Endothelial cell of umbilical vein (primary cell): ENCODE results near the gene WDTC1. TPM values are rescaled to one million over a fixed set of nuclear protein-coding genes. Genes with fewer than 3 reads are reported as not detected.

ENCODE experiments used
- BruUV-seq: library from RNA; stranded (reverse); fragments of 400-500 nt; replicated peaks from 2 replicates; lab custom pipeline; 2021; lab: Mats Ljungman, UMichigan
- CTCF ChIA-PET: fragments of 300-600, 350-600 bp; sonication (Branson Sonifier 250); formaldehyde crosslinking; loops from one replicate; lab custom pipeline; 2021; ENCODE audit warnings: antibody characterized with exemption, inconsistent platforms; lab: Charles Lee
- POLR2A ChIA-PET: fragments of 300-600, 350-600 bp; sonication (Branson Sonifier 250); formaldehyde crosslinking; loops from one replicate; lab custom pipeline; 2021; ENCODE audit warnings: antibody characterized with exemption, inconsistent platforms; lab: Charles Lee
- DNase-seq: peaks from one replicate; pipeline ENCODE4 v3.0.0-alpha.2; 2011; ENCODE audit warnings: low read depth, low spot score
- FAIRE-seq: peaks from 2 replicates; lab custom pipeline; 2011; peaks lifted over from hg19 to GRCh38; lab: Jason Lieb, UNC
- H2AFZ ChIP-seq: 2 replicates; pipeline ENCODE4 v1.6.0; 2012; ENCODE audit warnings: low read depth, low read length, control low read depth, inconsistent platforms
- H3K27ac ChIP-seq: 2 replicates; pipeline ENCODE4 v1.5.1; 2011; ENCODE audit warnings: low read depth, mild to moderate bottlenecking, control low read depth, low read length, moderate library complexity; ENCODE audit not compliant: insufficient read depth
- H3K27me3 ChIP-seq, 2 experiments: 2 replicates each; pipeline versions ENCODE4 v1.6.0 to v1.6.1; 2011; ENCODE audit warnings: low read length in 2 of 2, mixed read lengths in 1 of 2; ENCODE audit not compliant: control insufficient read depth in 2 of 2, insufficient read depth in 2 of 2
- H3K36me3 ChIP-seq, 2 experiments: 2 replicates in 1 of 2; 3 replicates in 1 of 2; pipeline ENCODE4 v1.5.1; 2011; ENCODE audit warnings: low read length in 2 of 2, mild to moderate bottlenecking in 1 of 2, moderate library complexity in 1 of 2; ENCODE audit not compliant: control insufficient read depth in 2 of 2, insufficient read depth in 2 of 2; ENCODE audit errors: extremely low read depth in 1 of 2
- H3K4me1 ChIP-seq: 3 replicates; pipeline ENCODE4 v1.5.1; 2011; ENCODE audit warnings: mild to moderate bottlenecking, low read length; ENCODE audit not compliant: control insufficient read depth, insufficient read depth; ENCODE audit errors: extremely low read depth
- H3K4me2 ChIP-seq: 2 replicates; pipeline ENCODE4 v1.6.1; 2011; ENCODE audit warnings: low read length, control low read depth, mixed read lengths; ENCODE audit not compliant: insufficient read depth
- H3K4me3 ChIP-seq, 3 experiments: fragments of 200-600 bp in 1 of 3; sonication (generic), shearing (Covaris generic) in 1 of 3; replicated peaks in 1 of 3; 2 replicates each; pipeline ENCODE4 v1.5.1; 2011 to 2016; ENCODE audit warnings: control low read depth in 3 of 3, low read length in 3 of 3, mild to moderate bottlenecking in 2 of 3, inconsistent platforms in 1 of 3, low read depth in 1 of 3, moderate library complexity in 1 of 3; ENCODE audit not compliant: insufficient read depth in 1 of 3
- H3K79me2 ChIP-seq: 2 replicates; pipeline ENCODE4 v1.6.0; 2012; ENCODE audit warnings: low read length, inconsistent platforms; ENCODE audit not compliant: control insufficient read depth, insufficient read depth
- H3K9ac ChIP-seq: replicated peaks from 2 replicates; pipeline ENCODE3; 2011; ENCODE audit warnings: low read length, control low read depth; ENCODE audit not compliant: insufficient read depth; ENCODE audit errors: extremely low read depth
- H3K9me1 ChIP-seq: replicated peaks from 3 replicates; pipeline ENCODE4 v1.6.0; 2011; ENCODE audit warnings: mild to moderate bottlenecking, low read length; ENCODE audit not compliant: control insufficient read depth, insufficient read depth; ENCODE audit errors: extremely low read depth
- H3K9me3 ChIP-seq: replicated peaks from 2 replicates; pipeline ENCODE4 v1.5.1; 2012; ENCODE audit warnings: low read length, inconsistent platforms; ENCODE audit not compliant: control insufficient read depth, insufficient read depth
- H4K20me1 ChIP-seq: replicated peaks from 2 replicates; pipeline ENCODE3; 2011; ENCODE audit warnings: mild to moderate bottlenecking, low read length; ENCODE audit not compliant: control insufficient read depth, insufficient read depth; ENCODE audit errors: extremely low read depth
- EZH2 ChIP-seq: IDR thresholded peaks from 2 replicates; pipeline ENCODE4 v1.6.1; 2012; ENCODE audit warnings: borderline replicate concordance, low read depth, mild to moderate bottlenecking, moderate library complexity, low read length, inconsistent platforms; ENCODE audit not compliant: severe bottlenecking
- FOS ChIP-seq: IDR thresholded peaks from 2 replicates; pipeline ENCODE4 v1.6.1; 2011; ENCODE audit warnings: mild to moderate bottlenecking, low read length, moderate library complexity, borderline replicate concordance; ENCODE audit not compliant: insufficient read depth
- GATA2 ChIP-seq: IDR thresholded peaks from 2 replicates; pipeline ENCODE4 v1.7.0; 2011; ENCODE audit warnings: low read depth, mild to moderate bottlenecking, moderate library complexity, mixed read lengths, low read length; ENCODE audit not compliant: insufficient read length, insufficient read depth
- JUN ChIP-seq: IDR thresholded peaks from 2 replicates; pipeline ENCODE4 v1.6.1; 2011; ENCODE audit warnings: borderline replicate concordance, low read depth; ENCODE audit not compliant: insufficient read length, insufficient read depth
- MYC ChIP-seq: IDR thresholded peaks from one replicate; pipeline ENCODE4 v1.6.1; 2011; ENCODE audit warnings: mild to moderate bottlenecking, low read depth, low read length
- POLR2A ChIP-seq: IDR thresholded peaks from 2 replicates; pipeline ENCODE4 v1.6.1; 2012; ENCODE audit warnings: low read depth, mild to moderate bottlenecking, control low read depth, low read length
- POLR2AphosphoS5 ChIP-seq: IDR thresholded peaks from 2 replicates; pipeline ENCODE4 v1.6.1; 2012; ENCODE audit warnings: low read depth, mild to moderate bottlenecking, control low read depth, low read length, moderate library complexity; ENCODE audit not compliant: insufficient read depth
- dilution Hi-C: fragments of 300-500 bp; cut with MboI; formaldehyde crosslinking; loops from one replicate; pipeline ENCODE4 v1.15.0; 2019; ENCODE audit warnings: low sequenced_read_pairs; ENCODE audit not compliant: extremely low pct_ligation_motif_present
- intact Hi-C: fragments of 100-400 bp; cut with micrococcal nuclease; formaldehyde crosslinking; loops from one replicate; pipeline ENCODE4 v1.10.0; 2022
- polyA plus RNA-seq, 4 experiments: library from polyadenylated mRNA; depleted of rRNA in 3 of 4; stranded (reverse) in 3 of 4; unstranded in 1 of 4; fragments of >200 nt; gene quantifications; 2 replicates each; pipeline versions ENCODE4 v1.2.1 to v1.2.3, GENCODE V29; 2011 to 2012; ENCODE audit warnings: missing spikeins in 1 of 4
- total RNA-seq: library from RNA; stranded (reverse); gene quantifications from 2 replicates; pipeline ENCODE4 v1.2.3, GENCODE V29; 2021
- TF ChIP-seq, protein P1 (sequence below), 2 donors: IDR thresholded peaks; 1 replicate in 1 of 2; 2 replicates in 1 of 2; pipeline ENCODE4 v1.5.1; 2011; ENCODE audit warnings: low read length in 2 of 2, mild to moderate bottlenecking in 2 of 2, moderate library complexity in 2 of 2, control low read depth in 1 of 2, inconsistent platforms in 1 of 2, low read depth in 1 of 2; ENCODE audit not compliant: insufficient read depth in 1 of 2; ENCODE audit errors: extremely low read depth in 1 of 2
- TF ChIP-seq, protein P2 (sequence below): IDR thresholded peaks from 2 replicates; pipeline ENCODE4 v1.6.1; 2011; ENCODE audit not compliant: insufficient read depth, insufficient read length

The WDTC1 gene
- total and polyA plus RNA-seq, 2 donors (not counting 3 experiments of a cell fraction or from before 2014, with no cell fraction given): 15.4 to 27.6 TPM

DNA sequence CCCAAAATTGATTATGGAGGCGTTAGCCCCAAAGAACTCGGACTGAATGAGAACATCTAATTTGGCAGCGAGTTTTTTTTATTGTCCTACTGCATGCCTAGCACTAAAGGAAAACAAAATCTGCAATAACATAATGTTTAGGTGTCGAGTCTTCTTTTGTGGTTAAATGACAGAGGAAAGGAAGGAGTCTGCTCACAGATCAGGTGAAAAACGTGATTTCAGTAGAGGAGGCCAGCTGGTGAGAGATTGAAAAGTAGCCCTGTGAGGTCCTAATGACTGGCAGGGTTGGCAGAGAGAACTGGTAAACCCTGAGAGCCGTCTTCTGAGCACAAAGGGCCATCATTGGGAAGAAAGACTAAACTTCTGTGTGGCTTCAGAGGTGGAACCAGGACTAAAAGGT is 24.2 kb downstream of the WDTC1 start:
- DNase-seq (no peak), FAIRE-seq (no peak)
- H3K27ac ChIP-seq: no peak overlapping the region
- no peak overlapping the region for H2AFZ ChIP-seq
- H3K9me1 ChIP-seq: no peaks in the 10 kb centered on the region
- no peak overlapping the region for H3K4me3 ChIP-seq
- no peaks in the 10 kb centered on the region for H3K79me2 ChIP-seq
- H3K4me2 ChIP-seq: no peak overlapping the region
- intact Hi-C loops (no loop called here), dilution Hi-C loops (no loop called here)
- no peaks in the 10 kb centered on the region for H3K9me3 ChIP-seq
- TF ChIP-seq EZH2 (no peak), POLR2AphosphoS5 (no peak)
- no peaks in the 10 kb centered on the region for H3K27me3 ChIP-seq
- H3K4me1 ChIP-seq: no peaks in the 10 kb centered on the region
- ChIA-PET POLR2A (no interaction called here), CTCF (interaction anchor here (0.6 to 1.8 kb wide), 6 partner anchors 13 to 44 kb away, joined by 3 to 7 read pairs (median 4); no protein-coding TSS in a partner anchor)
- no peaks in the 10 kb centered on the region for H3K36me3 ChIP-seq
- H4K20me1 ChIP-seq: no peaks in the 10 kb centered on the region
- no TSS peak for BruUV-seq
- H3K9ac ChIP-seq: no peak overlapping the region

DNA sequence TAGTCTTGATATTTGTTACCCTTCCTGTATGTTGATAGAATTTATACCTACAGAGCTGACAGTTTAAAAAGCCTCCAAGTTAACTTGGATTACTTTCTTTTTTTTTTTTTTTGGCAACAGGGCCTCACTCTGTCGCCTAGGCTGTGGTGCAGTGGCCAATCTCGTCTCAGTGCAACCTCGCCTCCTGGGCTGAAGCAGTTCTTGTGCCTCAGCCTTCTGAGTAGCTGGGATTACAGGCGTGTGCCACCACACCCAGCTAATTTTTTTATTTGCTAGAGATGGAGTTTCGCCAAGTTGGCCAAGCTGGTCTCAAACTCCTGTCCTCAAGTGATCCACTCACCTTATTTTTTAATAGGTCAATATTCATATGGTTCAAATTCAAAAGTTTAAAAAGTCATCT is 32.7 kb downstream of the WDTC1 start:
- no peaks in the 10 kb centered on the region for H3K27me3 ChIP-seq
- intact Hi-C loops: no loop called here
- dilution Hi-C loops: no loop called here
- no peaks in the 10 kb centered on the region for H3K79me2 ChIP-seq
- H3K4me2 ChIP-seq: no peak overlapping the region
- no peaks in the 10 kb centered on the region for H3K36me3 ChIP-seq
- CTCF ChIA-PET: interaction anchor here (0.8 to 1.7 kb wide), 7 partner anchors 10 to 223 kb away, joined by 3 to 10 read pairs (median 5); no protein-coding TSS in a partner anchor
- no TSS peak for BruUV-seq
- POLR2A ChIA-PET: interaction anchor here (0.9 kb wide), 1 partner anchor 15 kb away, joined by 4 read pairs; no protein-coding TSS in a partner anchor
- H3K9ac ChIP-seq: no peak overlapping the region
- no peaks in the 10 kb centered on the region for H3K9me1 ChIP-seq
- H3K4me1 ChIP-seq: no peaks in the 10 kb centered on the region
- no peak overlapping the region for H3K27ac ChIP-seq
- H3K9me3 ChIP-seq: no peaks in the 10 kb centered on the region
- no peaks in the 10 kb centered on the region for H4K20me1 ChIP-seq
- TF ChIP-seq JUN: no peak
- TF ChIP-seq POLR2A: no peak
- TF ChIP-seq GATA2: no peak
- no peak for TF ChIP-seq MYC
- no peak for TF ChIP-seq FOS
- TF ChIP-seq, protein P1, sequence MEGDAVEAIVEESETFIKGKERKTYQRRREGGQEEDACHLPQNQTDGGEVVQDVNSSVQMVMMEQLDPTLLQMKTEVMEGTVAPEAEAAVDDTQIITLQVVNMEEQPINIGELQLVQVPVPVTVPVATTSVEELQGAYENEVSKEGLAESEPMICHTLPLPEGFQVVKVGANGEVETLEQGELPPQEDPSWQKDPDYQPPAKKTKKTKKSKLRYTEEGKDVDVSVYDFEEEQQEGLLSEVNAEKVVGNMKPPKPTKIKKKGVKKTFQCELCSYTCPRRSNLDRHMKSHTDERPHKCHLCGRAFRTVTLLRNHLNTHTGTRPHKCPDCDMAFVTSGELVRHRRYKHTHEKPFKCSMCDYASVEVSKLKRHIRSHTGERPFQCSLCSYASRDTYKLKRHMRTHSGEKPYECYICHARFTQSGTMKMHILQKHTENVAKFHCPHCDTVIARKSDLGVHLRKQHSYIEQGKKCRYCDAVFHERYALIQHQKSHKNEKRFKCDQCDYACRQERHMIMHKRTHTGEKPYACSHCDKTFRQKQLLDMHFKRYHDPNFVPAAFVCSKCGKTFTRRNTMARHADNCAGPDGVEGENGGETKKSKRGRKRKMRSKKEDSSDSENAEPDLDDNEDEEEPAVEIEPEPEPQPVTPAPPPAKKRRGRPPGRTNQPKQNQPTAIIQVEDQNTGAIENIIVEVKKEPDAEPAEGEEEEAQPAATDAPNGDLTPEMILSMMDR (IDR thresholded peaks at IDR 0.05; ENCODE audit: extremely low read depth in 1 of 2, insufficient read depth in 1 of 2, low read depth in 1 of 2, low read length in 2 of 2): no peak
- TF ChIP-seq, protein P2, sequence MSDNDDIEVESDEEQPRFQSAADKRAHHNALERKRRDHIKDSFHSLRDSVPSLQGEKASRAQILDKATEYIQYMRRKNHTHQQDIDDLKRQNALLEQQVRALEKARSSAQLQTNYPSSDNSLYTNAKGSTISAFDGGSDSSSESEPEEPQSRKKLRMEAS: no peak
- TF ChIP-seq POLR2AphosphoS5: no peak
- TF ChIP-seq EZH2: no peak
- no peak overlapping the region for H3K4me3 ChIP-seq
- DNase-seq (no peak), FAIRE-seq (peak; percentile 31)
- no peak overlapping the region for H2AFZ ChIP-seq
